ENCODE data around the gene TMEM263. TPM values are rescaled to one million over a fixed set of nuclear protein-coding genes. Genes with fewer than 3 reads are reported as not detected.
A peak's percentile ranks its signal among the peaks of the same experiment; 100 is the strongest.
"Not testable (repeated sequence)": the region's sequence is repeated elsewhere in the genome, so short reads cannot be mapped to it uniquely, and the experiment has no call there.

TMEM263 gene
- polyA plus RNA-seq, 2 donors, result 2.8 to 4.4 TPM

DNA sequence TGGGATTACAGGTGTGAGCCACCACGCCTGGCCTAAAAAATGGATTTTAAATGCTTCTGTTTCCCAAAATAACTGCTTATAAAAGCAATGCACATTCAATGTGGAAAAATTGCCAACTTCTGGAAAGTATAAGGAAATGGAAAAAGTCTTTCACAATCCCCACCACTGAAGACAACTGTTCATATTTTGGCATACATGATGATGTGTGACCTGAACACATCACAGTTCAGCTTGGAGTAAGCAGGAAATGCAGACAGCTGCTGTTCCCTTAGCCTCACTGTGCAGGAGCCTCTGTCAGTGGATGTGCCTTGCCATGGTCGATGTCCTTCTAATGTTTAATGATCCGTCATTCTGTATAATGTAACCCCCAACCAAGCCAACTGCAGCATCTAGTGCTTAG lies 26.1 kb downstream of the TMEM263 start:
- H3K27ac ChIP-seq (ENCODE audit: low read depth in 2 of 2, low read length in 1 of 2), result no peak overlapping the region
- no peaks in the 10 kb centered on the region for H3K9me3 ChIP-seq (ENCODE audit: control insufficient read depth in 2 of 2, insufficient read depth in 1 of 2, low read depth in 1 of 2, low read length in 1 of 2)
- no peaks in the 10 kb centered on the region for H3K36me3 ChIP-seq (ENCODE audit: control insufficient read depth in 2 of 2, insufficient read depth in 2 of 2, low read length in 1 of 2)
- peaks cover 0 to 3% of the 10 kb centered on the region in 2 donors for H3K4me1 ChIP-seq (ENCODE audit: control insufficient read depth in 2 of 2, insufficient read depth in 2 of 2, low read length in 1 of 2)
- H3K4me3 ChIP-seq (ENCODE audit: low read depth in 1 of 2, low read length in 2 of 2), result no peak overlapping the region
- 82 to 86% methylated on average over 3 of the region's 3 CpGs for WGBS, 2 donors
- no peaks in the 10 kb centered on the region for H3K27me3 ChIP-seq (ENCODE audit: control insufficient read depth in 1 of 2, insufficient read depth in 2 of 2, low read length in 2 of 2)

- H3K9me3 ChIP-seq (ENCODE audit: control insufficient read depth in 2 of 2, insufficient read depth in 1 of 2, low read depth in 1 of 2, low read length in 1 of 2), result no peaks in the 10 kb centered on the region
- H3K27me3 ChIP-seq (ENCODE audit: control insufficient read depth in 1 of 2, insufficient read depth in 2 of 2, low read length in 2 of 2), result no peaks in the 10 kb centered on the region
- no peaks in the 10 kb centered on the region for H3K36me3 ChIP-seq (ENCODE audit: control insufficient read depth in 2 of 2, insufficient read depth in 2 of 2, low read length in 1 of 2)
- 74 to 87% methylated on average over 1 of the region's 1 CpG for WGBS, 2 donors
- peaks cover 0 to 3% of the 10 kb centered on the region in 2 donors for H3K4me1 ChIP-seq (ENCODE audit: control insufficient read depth in 2 of 2, insufficient read depth in 2 of 2, low read length in 1 of 2)
- no peak overlapping the region for H3K4me3 ChIP-seq (ENCODE audit: low read depth in 1 of 2, low read length in 2 of 2)
- no peak overlapping the region for H3K27ac ChIP-seq (ENCODE audit: low read depth in 2 of 2, low read length in 1 of 2)
Observed at GRCh38 chr12:106982229-106982628, 26.5 kb downstream of the TMEM263 start.

DNA sequence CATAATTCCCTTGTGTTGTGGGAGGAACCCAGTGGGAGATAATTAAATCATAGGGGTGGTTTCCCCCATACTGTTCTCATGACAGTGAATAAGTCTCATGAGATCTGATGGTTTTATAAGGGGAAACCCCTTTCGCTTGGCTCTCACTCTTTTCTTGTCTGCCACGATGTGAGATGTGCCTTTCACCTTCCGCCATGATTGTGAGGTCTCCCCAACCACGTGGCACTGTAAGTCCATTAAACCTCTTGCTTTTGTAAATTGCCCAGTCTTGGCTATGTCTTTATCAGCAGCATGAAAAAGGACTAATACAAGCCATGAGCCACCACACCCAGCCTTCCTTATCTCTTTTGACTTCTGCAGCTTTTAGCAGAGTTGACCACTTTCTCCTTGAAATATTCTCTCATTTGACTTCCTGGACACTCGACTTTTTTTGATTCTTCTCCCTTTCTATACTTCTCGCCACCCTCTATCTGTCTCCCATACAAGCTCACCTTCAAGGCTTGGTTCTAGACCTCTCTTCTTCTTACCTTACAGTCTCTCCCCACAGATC lies 29.0 kb downstream of the TMEM263 start:
- no peaks in the 10 kb centered on the region for H3K27me3 ChIP-seq (ENCODE audit: control insufficient read depth in 1 of 2, insufficient read depth in 2 of 2, low read length in 2 of 2)
- no peak overlapping the region for H3K4me3 ChIP-seq (ENCODE audit: low read depth in 1 of 2, low read length in 2 of 2)
- no peaks in the 10 kb centered on the region for H3K36me3 ChIP-seq (ENCODE audit: control insufficient read depth in 2 of 2, insufficient read depth in 2 of 2, low read length in 1 of 2)
- no peaks in the 10 kb centered on the region for H3K9me3 ChIP-seq (ENCODE audit: control insufficient read depth in 2 of 2, insufficient read depth in 1 of 2, low read depth in 1 of 2, low read length in 1 of 2)
- no peak overlapping the region for H3K27ac ChIP-seq (ENCODE audit: low read depth in 2 of 2, low read length in 1 of 2)
- 87 to 92% methylated on average over 6 of the region's 6 CpGs for WGBS, 2 donors
- peaks cover 0 to 3% of the 10 kb centered on the region in 2 donors for H3K4me1 ChIP-seq (ENCODE audit: control insufficient read depth in 2 of 2, insufficient read depth in 2 of 2, low read length in 1 of 2)

- Histone ChIP-seq H3K36me3 (ENCODE audit: control insufficient read depth in 2 of 2, insufficient read depth in 2 of 2, low read length in 1 of 2) (no peaks in the 10 kb centered on the region), H3K4me1 (ENCODE audit: control insufficient read depth in 2 of 2, insufficient read depth in 2 of 2, low read length in 1 of 2) (peaks cover 0 to 3% of the 10 kb centered on the region in 2 donors), H3K27ac (ENCODE audit: low read depth in 2 of 2, low read length in 1 of 2) (no peak overlapping the region), H3K9me3 (ENCODE audit: control insufficient read depth in 2 of 2, insufficient read depth in 1 of 2, low read depth in 1 of 2, low read length in 1 of 2) (no peaks in the 10 kb centered on the region), H3K27me3 (ENCODE audit: control insufficient read depth in 1 of 2, insufficient read depth in 2 of 2, low read length in 2 of 2) (no peaks in the 10 kb centered on the region), H3K4me3 (ENCODE audit: low read depth in 1 of 2, low read length in 2 of 2) (peak overlapping the region in 1 of 2 donors; percentile 69)
- 79 to 88% methylated on average over 5 of the region's 5 CpGs for WGBS, 2 donors
Observed at GRCh38 chr12:106985479-106985878, 29.8 kb downstream of the TMEM263 start.

GRCh38 chr12:106986135-106986534 lies 30.4 kb downstream of the TMEM263 start:
- Histone ChIP-seq H3K4me1 (ENCODE audit: control insufficient read depth in 2 of 2, insufficient read depth in 2 of 2, low read length in 1 of 2) (peaks cover 0 to 3% of the 10 kb centered on the region in 2 donors), H3K27ac (ENCODE audit: low read depth in 2 of 2, low read length in 1 of 2) (peak overlapping the region in 1 of 2 donors; percentile 84), H3K36me3 (ENCODE audit: control insufficient read depth in 2 of 2, insufficient read depth in 2 of 2, low read length in 1 of 2) (no peaks in the 10 kb centered on the region), H3K9me3 (ENCODE audit: control insufficient read depth in 2 of 2, insufficient read depth in 1 of 2, low read depth in 1 of 2, low read length in 1 of 2) (no peaks in the 10 kb centered on the region), H3K27me3 (ENCODE audit: control insufficient read depth in 1 of 2, insufficient read depth in 2 of 2, low read length in 2 of 2) (no peaks in the 10 kb centered on the region), H3K4me3 (ENCODE audit: low read depth in 1 of 2, low read length in 2 of 2) (peak overlapping the region; percentile 10 to 69)
- WGBS, 2 donors, result 21 to 24% methylated on average over 4 of the region's 4 CpGs

DNA sequence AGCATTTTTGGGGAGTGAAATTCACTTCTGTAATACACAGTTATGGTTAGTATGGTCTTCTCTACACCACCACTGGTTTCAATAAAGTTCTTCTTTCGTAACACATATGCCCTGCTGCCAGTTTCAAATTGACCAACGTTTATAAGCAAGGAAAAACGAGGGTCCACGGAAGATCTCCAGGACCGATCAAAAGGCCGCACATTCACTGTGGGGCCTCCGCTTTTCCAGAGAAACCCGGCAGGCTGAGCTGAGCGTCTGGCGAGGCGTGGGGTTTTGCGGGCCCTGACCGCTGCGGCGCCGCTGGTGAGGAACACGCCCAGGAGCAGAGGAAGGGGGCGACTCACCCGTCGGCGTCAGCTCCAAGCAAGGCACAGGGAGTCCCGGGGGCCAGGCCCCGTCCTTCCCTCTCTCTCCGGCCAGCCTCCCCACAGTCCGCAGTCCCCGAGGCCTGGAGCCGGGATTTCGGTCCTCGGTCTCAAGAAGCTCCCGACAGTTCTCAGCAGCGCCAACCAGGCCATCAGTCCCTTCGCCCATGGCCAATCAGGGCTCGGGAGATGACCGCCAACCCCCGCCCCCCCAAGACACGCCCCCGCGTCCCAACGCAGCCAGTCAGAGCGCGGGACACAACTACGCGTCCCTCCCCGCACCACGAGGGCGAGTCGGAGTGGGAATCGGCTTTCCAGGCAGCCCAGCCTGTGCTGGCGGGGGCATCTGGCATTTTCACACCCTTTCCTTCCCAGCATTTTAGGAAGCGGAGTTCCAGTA lies 31.1 kb downstream of the TMEM263 start, which contains the start of gene MTERF2:
Gene MTERF2, minus strand, starts transcription at position 522 of the 765 bp plus-strand sequence. CDS start 8,432 bp downstream, outside the sequence.
- Histone ChIP-seq H3K27me3 (ENCODE audit: control insufficient read depth in 1 of 2, insufficient read depth in 2 of 2, low read length in 2 of 2) (no peaks in the 10 kb centered on the region), H3K4me1 (ENCODE audit: control insufficient read depth in 2 of 2, insufficient read depth in 2 of 2, low read length in 1 of 2) (peaks cover 0 to 3% of the 10 kb centered on the region in 2 donors), H3K4me3 (ENCODE audit: low read depth in 1 of 2, low read length in 2 of 2) (peak within 1 kb of the TSS; percentile 69 to 86), H3K27ac (ENCODE audit: low read depth in 2 of 2, low read length in 1 of 2) (peak within 1 kb of the TSS; percentile 84), H3K9me3 (ENCODE audit: control insufficient read depth in 2 of 2, insufficient read depth in 1 of 2, low read depth in 1 of 2, low read length in 1 of 2) (no peaks in the 10 kb centered on the region), H3K36me3 (ENCODE audit: control insufficient read depth in 2 of 2, insufficient read depth in 2 of 2, low read length in 1 of 2) (no peaks in the 10 kb centered on the region)
- WGBS, 2 donors, result 0% methylated on average over 48 to 50 of the region's 50 CpGs

- Histone ChIP-seq H3K4me1 (ENCODE audit: control insufficient read depth in 2 of 2, insufficient read depth in 2 of 2, low read length in 1 of 2) (peaks cover 0 to 3% of the 10 kb centered on the region in 2 donors), H3K27ac (ENCODE audit: low read depth in 2 of 2, low read length in 1 of 2) (peak overlapping the region in 1 of 2 donors; percentile 30), H3K36me3 (ENCODE audit: control insufficient read depth in 2 of 2, insufficient read depth in 2 of 2, low read length in 1 of 2) (no peaks in the 10 kb centered on the region)
Observed at GRCh38 chr12:106987846-106988245, 32.1 kb downstream of the TMEM263 start.

GRCh38 chr12:106994579-106995220 lies 39.0 kb downstream of the TMEM263 start:
- 57% methylated on average over 2 of the region's 2 CpGs for WGBS, 2 donors
- no peaks in the 10 kb centered on the region for H3K4me1 ChIP-seq (ENCODE audit: control insufficient read depth in 2 of 2, insufficient read depth in 2 of 2, low read length in 1 of 2)
- no peaks in the 10 kb centered on the region for H3K9me3 ChIP-seq (ENCODE audit: control insufficient read depth in 2 of 2, insufficient read depth in 1 of 2, low read depth in 1 of 2, low read length in 1 of 2)
- H3K4me3 ChIP-seq (ENCODE audit: low read depth in 1 of 2, low read length in 2 of 2), result no peak overlapping the region
- H3K36me3 ChIP-seq (ENCODE audit: control insufficient read depth in 2 of 2, insufficient read depth in 2 of 2, low read length in 1 of 2), result no peaks in the 10 kb centered on the region
- no peak overlapping the region for H3K27ac ChIP-seq (ENCODE audit: low read depth in 2 of 2, low read length in 1 of 2)
- no peaks in the 10 kb centered on the region for H3K27me3 ChIP-seq (ENCODE audit: control insufficient read depth in 1 of 2, insufficient read depth in 2 of 2, low read length in 2 of 2)

More at GRCh38 chr12:106987846-106988245, 32.1 kb downstream of the TMEM263 start:
- Histone ChIP-seq H3K4me3 (ENCODE audit: low read depth in 1 of 2, low read length in 2 of 2) (no peak overlapping the region), H3K27me3 (ENCODE audit: control insufficient read depth in 1 of 2, insufficient read depth in 2 of 2, low read length in 2 of 2) (no peaks in the 10 kb centered on the region), H3K9me3 (ENCODE audit: control insufficient read depth in 2 of 2, insufficient read depth in 1 of 2, low read depth in 1 of 2, low read length in 1 of 2) (no peaks in the 10 kb centered on the region)
- WGBS, 2 donors, result 39 to 56% methylated on average over 6 of the region's 6 CpGs

DNA sequence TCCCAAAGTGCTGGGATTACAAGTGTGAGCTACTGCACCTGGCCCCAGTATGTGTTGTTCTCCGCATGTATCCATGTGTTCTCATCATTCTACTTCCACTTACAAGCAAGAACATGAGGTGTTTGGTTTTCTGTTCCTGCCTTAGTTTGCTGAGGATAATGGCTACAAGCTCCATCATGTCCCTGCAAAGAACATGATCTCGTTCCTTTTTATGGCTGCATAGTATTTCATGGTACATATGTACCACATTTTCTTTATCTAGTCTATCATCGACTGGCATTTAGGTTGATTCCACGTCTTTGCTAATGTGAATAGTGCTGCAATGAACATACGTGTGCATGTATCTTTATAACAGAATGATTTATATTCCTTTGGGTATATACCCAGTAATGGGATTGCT lies 40.4 kb downstream of the TMEM263 start:
- 98 to 99% methylated on average over 5 of the region's 5 CpGs for WGBS, 2 donors
- not testable (repeated sequence) for H3K27ac ChIP-seq (ENCODE audit: low read depth in 2 of 2, low read length in 1 of 2); H3K4me3 ChIP-seq (ENCODE audit: low read depth in 1 of 2, low read length in 2 of 2); H3K36me3 ChIP-seq (ENCODE audit: control insufficient read depth in 2 of 2, insufficient read depth in 2 of 2, low read length in 1 of 2); H3K27me3 ChIP-seq (ENCODE audit: control insufficient read depth in 1 of 2, insufficient read depth in 2 of 2, low read length in 2 of 2); H3K4me1 ChIP-seq (ENCODE audit: control insufficient read depth in 2 of 2, insufficient read depth in 2 of 2, low read length in 1 of 2); H3K9me3 ChIP-seq (ENCODE audit: control insufficient read depth in 2 of 2, insufficient read depth in 1 of 2, low read depth in 1 of 2, low read length in 1 of 2)
